Panc1 (cell line): ENCODE measurements around the gene GPR162. TPM values are rescaled to one million over a fixed set of nuclear protein-coding genes. Genes with fewer than 3 reads are reported as not detected.

Experiments
- ATAC-seq: fragments of 200-7000 bp; cut with Tn5 transposase; 2 replicates; pipeline ENCODE4 v1.9.1; 2020; ENCODE audit warnings: mild to moderate bottlenecking, moderate library complexity
- BruUV-seq: library from RNA; stranded (reverse); fragments of 400-500 nt; replicated peaks from 2 replicates; lab custom pipeline; 2021; lab: Mats Ljungman, UMichigan
- CTCF ChIA-PET: fragments of 300-600 bp; sonication (Branson Sonifier 250); formaldehyde crosslinking; loops from one replicate; lab custom pipeline; 2022; ENCODE audit warnings: antibody characterized with exemption; lab: Charles Lee
- POLR2A ChIA-PET: fragments of 300-600 bp; sonication (Branson Sonifier 250); formaldehyde crosslinking; loops from one replicate; lab custom pipeline; 2022; ENCODE audit warnings: antibody characterized with exemption; lab: Charles Lee
- DNase-seq: peaks from one replicate; pipeline ENCODE4 v3.0.0-alpha.2; 2010; ENCODE audit warnings: low read depth, low spot score
- H3K27ac ChIP-seq: 2 replicates; pipeline ENCODE4 v1.5.1; 2011; ENCODE audit warnings: mild to moderate bottlenecking, low read length, inconsistent platforms
- H3K27me3 ChIP-seq: fragments of 200-500 bp; sonication (Bioruptor generic); 2 replicates; pipeline ENCODE4 v1.6.0; 2014; ENCODE audit warnings: low read length, inconsistent platforms; ENCODE audit not compliant: control insufficient read depth, insufficient read depth
- H3K36me3 ChIP-seq: fragments of 200-500 bp; sonication (Bioruptor generic); 2 replicates; pipeline ENCODE4 v1.5.1; 2014; ENCODE audit warnings: inconsistent platforms, mild to moderate bottlenecking, low read length, moderate library complexity; ENCODE audit not compliant: control insufficient read depth, insufficient read depth
- H3K4me1 ChIP-seq: 2 replicates; pipeline ENCODE4 v1.5.1; 2011; ENCODE audit warnings: inconsistent platforms, mild to moderate bottlenecking, low read length, moderate library complexity; ENCODE audit not compliant: control insufficient read depth, insufficient read depth
- H3K4me3 ChIP-seq, 2 experiments: 2 replicates each; pipeline ENCODE4 v1.5.1; 2011 to 2012; ENCODE audit warnings: low read depth in 2 of 2, low read length in 2 of 2, mild to moderate bottlenecking in 2 of 2, inconsistent platforms in 1 of 2, moderate library complexity in 1 of 2
- H3K9me3 ChIP-seq: fragments of 200-500 bp; sonication (Bioruptor generic); 2 replicates; pipeline ENCODE4 v1.5.1; 2014; ENCODE audit warnings: low read depth, mild to moderate bottlenecking, inconsistent platforms, low read length, moderate library complexity; ENCODE audit not compliant: control insufficient read depth, insufficient read depth
- CTCF ChIP-seq: fragments of 450-650 bp; IDR thresholded peaks from 2 replicates; pipeline ENCODE4 v1.5.1; 2017; ENCODE audit warnings: mild to moderate bottlenecking
- POLR2AphosphoS5 ChIP-seq: IDR thresholded peaks from 2 replicates; pipeline ENCODE4 v1.6.1; 2012; ENCODE audit warnings: mild to moderate bottlenecking, low read depth, low read length, moderate library complexity
- SIN3A ChIP-seq: IDR thresholded peaks from 2 replicates; pipeline ENCODE4 v1.6.1; 2012; ENCODE audit warnings: low read depth, mild to moderate bottlenecking, low read length, moderate library complexity, borderline replicate concordance; ENCODE audit not compliant: insufficient read depth
- TCF7L2 ChIP-seq: IDR thresholded peaks from 2 replicates; pipeline ENCODE4 v1.6.1; 2011; ENCODE audit warnings: mild to moderate bottlenecking, low read depth, low read length, inconsistent platforms
- in situ Hi-C: cut with HindIII; loops from 2 replicates; pipeline ENCODE4 v1.10.0; 2016; ENCODE audit warnings: low sequenced_read_pairs, low pct_unique_long_range_greater_than_20kb
- intact Hi-C: fragments of 100-400 bp; cut with micrococcal nuclease; formaldehyde crosslinking; loops from one replicate; pipeline ENCODE4 v1.10.0; 2022; ENCODE audit not compliant: unreplicated experiment
- total RNA-seq: library from RNA; stranded (reverse); gene quantifications from one replicate; pipeline ENCODE4 v1.2.1, GENCODE V29; 2021; ENCODE audit not compliant: unreplicated experiment
- TF ChIP-seq, protein P1 (sequence below), 2 experiments: IDR thresholded peaks; 2 replicates each; pipeline ENCODE4 v1.6.1; 2011 to 2012; ENCODE audit warnings: low read depth in 2 of 2, control low read depth in 1 of 2, low read length in 1 of 2, mild to moderate bottlenecking in 1 of 2, moderate library complexity in 1 of 2; ENCODE audit not compliant: insufficient read depth in 1 of 2

The GPR162 gene
- total RNA-seq, 1 experiment from 2014 or later, result 1.3 TPM

DNA sequence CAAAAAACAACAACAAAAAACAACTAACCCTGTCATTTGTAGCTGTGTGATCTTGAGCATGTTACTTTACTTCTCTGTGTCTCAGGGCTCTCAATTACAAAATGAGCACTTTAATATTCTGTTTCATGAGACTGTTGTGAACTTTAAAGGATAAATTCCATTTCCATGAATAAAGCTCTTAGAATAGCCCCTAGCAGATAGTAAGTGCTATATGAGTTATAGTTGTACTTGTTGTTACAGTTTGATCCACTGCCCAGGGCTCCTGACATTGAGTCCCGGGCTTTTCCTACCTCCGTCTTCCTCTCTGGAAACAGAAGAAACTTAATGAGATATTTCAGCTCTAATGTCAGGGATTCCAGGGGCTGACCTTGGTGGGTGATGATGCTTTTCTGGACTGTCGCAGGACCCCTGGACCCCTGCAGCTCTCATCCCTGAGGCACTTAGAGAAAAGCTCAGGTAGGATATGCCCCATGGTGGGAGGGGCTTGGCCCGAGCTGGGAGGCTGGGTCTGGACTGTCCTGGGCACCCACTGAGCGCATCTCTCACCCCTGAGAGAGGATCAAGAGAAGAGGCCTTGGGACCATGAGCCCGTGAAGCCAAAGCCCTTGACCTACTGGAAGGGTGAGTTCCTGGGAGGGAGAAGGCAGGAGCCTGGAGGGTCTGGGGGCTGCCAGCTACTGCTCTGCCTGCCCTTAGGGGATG, 11.7 kb downstream of the GPR162 start:
- TF ChIP-seq POLR2AphosphoS5 (no peak), TCF7L2 (no peak), SIN3A (no peak), CTCF (no peak)
- TF ChIP-seq, protein P1, sequence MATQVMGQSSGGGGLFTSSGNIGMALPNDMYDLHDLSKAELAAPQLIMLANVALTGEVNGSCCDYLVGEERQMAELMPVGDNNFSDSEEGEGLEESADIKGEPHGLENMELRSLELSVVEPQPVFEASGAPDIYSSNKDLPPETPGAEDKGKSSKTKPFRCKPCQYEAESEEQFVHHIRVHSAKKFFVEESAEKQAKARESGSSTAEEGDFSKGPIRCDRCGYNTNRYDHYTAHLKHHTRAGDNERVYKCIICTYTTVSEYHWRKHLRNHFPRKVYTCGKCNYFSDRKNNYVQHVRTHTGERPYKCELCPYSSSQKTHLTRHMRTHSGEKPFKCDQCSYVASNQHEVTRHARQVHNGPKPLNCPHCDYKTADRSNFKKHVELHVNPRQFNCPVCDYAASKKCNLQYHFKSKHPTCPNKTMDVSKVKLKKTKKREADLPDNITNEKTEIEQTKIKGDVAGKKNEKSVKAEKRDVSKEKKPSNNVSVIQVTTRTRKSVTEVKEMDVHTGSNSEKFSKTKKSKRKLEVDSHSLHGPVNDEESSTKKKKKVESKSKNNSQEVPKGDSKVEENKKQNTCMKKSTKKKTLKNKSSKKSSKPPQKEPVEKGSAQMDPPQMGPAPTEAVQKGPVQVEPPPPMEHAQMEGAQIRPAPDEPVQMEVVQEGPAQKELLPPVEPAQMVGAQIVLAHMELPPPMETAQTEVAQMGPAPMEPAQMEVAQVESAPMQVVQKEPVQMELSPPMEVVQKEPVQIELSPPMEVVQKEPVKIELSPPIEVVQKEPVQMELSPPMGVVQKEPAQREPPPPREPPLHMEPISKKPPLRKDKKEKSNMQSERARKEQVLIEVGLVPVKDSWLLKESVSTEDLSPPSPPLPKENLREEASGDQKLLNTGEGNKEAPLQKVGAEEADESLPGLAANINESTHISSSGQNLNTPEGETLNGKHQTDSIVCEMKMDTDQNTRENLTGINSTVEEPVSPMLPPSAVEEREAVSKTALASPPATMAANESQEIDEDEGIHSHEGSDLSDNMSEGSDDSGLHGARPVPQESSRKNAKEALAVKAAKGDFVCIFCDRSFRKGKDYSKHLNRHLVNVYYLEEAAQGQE (IDR thresholded peaks at IDR 0.05; ENCODE audit: insufficient read depth in 1 of 2, low read depth in 2 of 2, low read length in 1 of 2), result no peak

GRCh38 chr12:6834254-6834653, 12.6 kb downstream of the GPR162 start:
- intact Hi-C loops (no loop called here), in situ Hi-C loops (no loop called here)
- no peak for DNase-seq
- Histone ChIP-seq H3K27ac (no peak overlapping the region), H3K27me3 (no peaks in the 10 kb centered on the region), H3K4me1 (no peaks in the 10 kb centered on the region; the same call in 1 of the 2 replicates), H3K9me3 (no peaks in the 10 kb centered on the region), H3K36me3 (no peaks in the 10 kb centered on the region), H3K4me3 (no peak overlapping the region)
- ATAC-seq, result no peak
- BruUV-seq, result no TSS peak
- POLR2A ChIA-PET, result no interaction called here
- CTCF ChIA-PET, result interaction anchor here (0.6 to 1.0 kb wide), 2 partner anchors 17 to 68 kb away, joined by 4 read pairs; partner anchors contain the start of genes PTMS and USP5
- no peak for TF ChIP-seq POLR2AphosphoS5
- TF ChIP-seq TCF7L2, result no peak
- no peak for TF ChIP-seq CTCF
- TF ChIP-seq, protein P1 (IDR thresholded peaks at IDR 0.05; ENCODE audit: insufficient read depth in 1 of 2, low read depth in 2 of 2, low read length in 1 of 2), result no peak
- TF ChIP-seq SIN3A, result no peak

More for the DNA sequence above, 11.7 kb downstream of the GPR162 start:
- Histone ChIP-seq H3K27me3 (no peaks in the 10 kb centered on the region), H3K4me1 (no peaks in the 10 kb centered on the region), H3K36me3 (no peaks in the 10 kb centered on the region), H3K9me3 (no peaks in the 10 kb centered on the region), H3K4me3 (no peak overlapping the region), H3K27ac (no peak overlapping the region)
- ATAC-seq (no peak), DNase-seq (no peak)
- in situ Hi-C loops, result no loop called here
- POLR2A ChIA-PET, result no interaction called here
- no TSS peak for BruUV-seq
- intact Hi-C loops, result no loop called here
- CTCF ChIA-PET, result no interaction called here
